PC-3 (cell line): ENCODE results near the gene RCAN2. TPM values are rescaled to one million over a fixed set of nuclear protein-coding genes. Genes with fewer than 3 reads are reported as not detected.
A peak's percentile ranks its signal among the peaks of the same experiment; 100 is the strongest.

ENCODE experiments used
- ATAC-seq: fragments of 200-7000 bp; cut with Tn5 transposase; 2 replicates; pipeline ENCODE4 v1.9.1; 2020; ENCODE audit warnings: mild to moderate bottlenecking, moderate library complexity
- BruUV-seq: library from RNA; stranded (reverse); fragments of 400-500 nt; replicated peaks from 2 replicates; lab custom pipeline; 2021; lab: Mats Ljungman, UMichigan
- CTCF ChIA-PET: fragments of 300-600 bp; sonication (Branson Sonifier 250); formaldehyde crosslinking; loops from one replicate; lab custom pipeline; 2022; ENCODE audit warnings: antibody characterized with exemption; lab: Charles Lee
- POLR2A ChIA-PET: fragments of 300-600 bp; sonication (Branson Sonifier 250); formaldehyde crosslinking; loops from one replicate; lab custom pipeline; 2022; ENCODE audit warnings: antibody characterized with exemption; ENCODE audit not compliant: unreplicated experiment; lab: Charles Lee
- DNase-seq: peaks from one replicate; pipeline ENCODE4 v3.0.0-alpha.2; 2015
- H2AFZ ChIP-seq: fragments of 300-600 bp; sonication (generic); 2 replicates; pipeline ENCODE4 v1.6.0; 2016; ENCODE audit warnings: antibody characterized with exemption, low read length
- H3F3A ChIP-seq: fragments of 300-600 bp; sonication (generic); one replicate; pipeline ENCODE4 v1.6.0; 2017; ENCODE audit warnings: antibody characterized with exemption, low read length, control low read depth, mild to moderate bottlenecking; ENCODE audit not compliant: unreplicated experiment
- H3K27ac ChIP-seq: fragments of 300-600 bp; sonication (generic); 2 replicates; pipeline ENCODE4 v1.5.1; 2016; ENCODE audit warnings: mild to moderate bottlenecking, low read length
- H3K27me3 ChIP-seq: fragments of 300-600 bp; sonication (generic); 2 replicates; pipeline ENCODE4 v1.6.1; 2016; ENCODE audit warnings: low read length, mixed read lengths
- H3K36me3 ChIP-seq: fragments of 300-600 bp; sonication (generic); 2 replicates; pipeline ENCODE4 v1.6.1; 2016; ENCODE audit warnings: low read depth, mixed run types, low read length, mixed read lengths
- H3K4me1 ChIP-seq: fragments of 300-600 bp; sonication (generic); 2 replicates; pipeline ENCODE4 v1.5.1; 2016; ENCODE audit warnings: low read length; ENCODE audit not compliant: insufficient read depth
- H3K4me2 ChIP-seq: fragments of 300-600 bp; sonication (generic); 2 replicates; pipeline ENCODE4 v1.6.0; 2016; ENCODE audit warnings: low read length
- H3K4me3 ChIP-seq: fragments of 300-600 bp; sonication (generic); 2 replicates; pipeline ENCODE4 v1.5.1; 2016; ENCODE audit warnings: mild to moderate bottlenecking, low read length, mixed read lengths
- H3K79me2 ChIP-seq: fragments of 300-600 bp; sonication (generic); 2 replicates; pipeline ENCODE4 v1.6.1; 2017; ENCODE audit warnings: low read length, mixed read lengths
- H3K9ac ChIP-seq: fragments of 300-600 bp; sonication (generic); 2 replicates; pipeline ENCODE4 v1.6.0; 2016; ENCODE audit warnings: mild to moderate bottlenecking, low read length
- H3K9me2 ChIP-seq: fragments of 300-600 bp; sonication (generic); replicated peaks from 2 replicates; pipeline ENCODE4 v1.6.1; 2016; ENCODE audit warnings: mixed run types, low read length, mixed read lengths
- H3K9me3 ChIP-seq: fragments of 300-600 bp; sonication (generic); 2 replicates; pipeline ENCODE4 v1.6.1; 2016; ENCODE audit warnings: low read length, mixed read lengths
- H4K20me1 ChIP-seq: fragments of 300-600 bp; sonication (generic); 2 replicates; pipeline ENCODE4 v1.6.1; 2016; ENCODE audit warnings: low read length, mixed read lengths
- EZH2 ChIP-seq: fragments of 300-600 bp; sonication (generic); IDR thresholded peaks from one replicate; pipeline ENCODE4 v1.6.1; 2017; ENCODE audit warnings: antibody characterized with exemption, mild to moderate bottlenecking, low read length; ENCODE audit not compliant: unreplicated experiment
- EZH2phosphoT487 ChIP-seq: fragments of 300-600 bp; sonication (generic); IDR thresholded peaks from 2 replicates; pipeline ENCODE4 v1.6.1; 2018; ENCODE audit warnings: mild to moderate bottlenecking, antibody characterized with exemption, low read length, borderline replicate concordance
- intact Hi-C: fragments of 100-400 bp; cut with micrococcal nuclease; formaldehyde crosslinking; loops from 2 replicates; pipeline ENCODE4 v1.9.0; 2023
- total RNA-seq: library from RNA; depleted of rRNA; stranded (reverse); fragments of >200 nt; gene quantifications from 2 replicates; pipeline ENCODE4 v1.2.3, GENCODE V29; 2014
- TF ChIP-seq, protein P1 (sequence below): fragments of 300-600 bp; sonication (generic); conservative IDR thresholded peaks from 2 replicates; pipeline ENCODE4 v1.5.1; 2017; ENCODE audit warnings: antibody characterized with exemption, low read depth, mild to moderate bottlenecking, low read length

The RCAN2 gene
- total RNA-seq, 1 experiment from 2014 or later = not detected

GRCh38 chr6:46208303-46208702, 282.9 kb downstream of the RCAN2 start:
- Histone ChIP-seq H4K20me1 (no peaks in the 10 kb centered on the region), H3K4me2 (no peak overlapping the region), H3K9ac (no peak overlapping the region), H3K9me2 (no peaks in the 10 kb centered on the region), H3F3A (no peaks in the 10 kb centered on the region), H2AFZ (no peak overlapping the region), H3K36me3 (no peaks in the 10 kb centered on the region), H3K27me3 (peaks cover 7% of the 10 kb centered on the region; the same call in 1 of the 2 replicates), H3K27ac (no peak overlapping the region), H3K9me3 (no peaks in the 10 kb centered on the region), H3K4me1 (no peaks in the 10 kb centered on the region), H3K4me3 (no peak overlapping the region), H3K79me2 (no peaks in the 10 kb centered on the region)
- BruUV-seq = no TSS peak
- DNase-seq = no peak
- intact Hi-C loops = no loop called here
- ATAC-seq = no peak
- ChIA-PET CTCF (no interaction called here), POLR2A (no interaction called here)
- TF ChIP-seq, protein P1, sequence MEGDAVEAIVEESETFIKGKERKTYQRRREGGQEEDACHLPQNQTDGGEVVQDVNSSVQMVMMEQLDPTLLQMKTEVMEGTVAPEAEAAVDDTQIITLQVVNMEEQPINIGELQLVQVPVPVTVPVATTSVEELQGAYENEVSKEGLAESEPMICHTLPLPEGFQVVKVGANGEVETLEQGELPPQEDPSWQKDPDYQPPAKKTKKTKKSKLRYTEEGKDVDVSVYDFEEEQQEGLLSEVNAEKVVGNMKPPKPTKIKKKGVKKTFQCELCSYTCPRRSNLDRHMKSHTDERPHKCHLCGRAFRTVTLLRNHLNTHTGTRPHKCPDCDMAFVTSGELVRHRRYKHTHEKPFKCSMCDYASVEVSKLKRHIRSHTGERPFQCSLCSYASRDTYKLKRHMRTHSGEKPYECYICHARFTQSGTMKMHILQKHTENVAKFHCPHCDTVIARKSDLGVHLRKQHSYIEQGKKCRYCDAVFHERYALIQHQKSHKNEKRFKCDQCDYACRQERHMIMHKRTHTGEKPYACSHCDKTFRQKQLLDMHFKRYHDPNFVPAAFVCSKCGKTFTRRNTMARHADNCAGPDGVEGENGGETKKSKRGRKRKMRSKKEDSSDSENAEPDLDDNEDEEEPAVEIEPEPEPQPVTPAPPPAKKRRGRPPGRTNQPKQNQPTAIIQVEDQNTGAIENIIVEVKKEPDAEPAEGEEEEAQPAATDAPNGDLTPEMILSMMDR = no peak
- TF ChIP-seq EZH2phosphoT487 (no peak), EZH2 (no peak)

DNA sequence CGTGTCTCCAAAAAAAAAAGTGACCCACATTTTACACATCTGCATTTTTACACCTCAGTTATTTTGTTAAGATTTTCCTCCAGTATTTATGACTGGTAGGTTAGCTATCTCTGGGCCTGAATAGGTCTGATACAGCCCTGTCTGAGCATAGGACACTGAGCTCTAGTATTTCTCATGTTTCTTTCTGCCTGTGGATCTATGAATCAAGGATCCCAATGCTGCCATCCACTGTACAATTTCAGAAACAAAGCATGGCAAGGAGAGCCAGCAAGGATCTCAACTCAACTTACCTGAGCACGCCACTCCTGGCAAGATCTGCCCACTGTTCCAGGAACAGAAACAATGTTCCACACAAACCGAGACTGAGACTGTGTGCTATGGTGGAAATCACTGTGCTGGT, 284.1 kb downstream of the RCAN2 start:
- no TSS peak for BruUV-seq
- Histone ChIP-seq H3F3A (no peaks in the 10 kb centered on the region), H3K36me3 (no peaks in the 10 kb centered on the region), H3K9me3 (no peaks in the 10 kb centered on the region), H3K27ac (no peak overlapping the region), H4K20me1 (no peaks in the 10 kb centered on the region), H3K27me3 (peaks cover 18% of the 10 kb centered on the region), H3K4me2 (no peak overlapping the region), H3K79me2 (no peaks in the 10 kb centered on the region), H3K4me3 (no peak overlapping the region), H2AFZ (no peak overlapping the region), H3K9me2 (no peaks in the 10 kb centered on the region), H3K4me1 (no peaks in the 10 kb centered on the region), H3K9ac (no peak overlapping the region)
- TF ChIP-seq EZH2 (no peak), EZH2phosphoT487 (no peak)
- TF ChIP-seq, protein P1 = no peak
- CTCF ChIA-PET = interaction anchor here (0.5 to 1.3 kb wide), 2 partner anchors 12 to 117 kb away, joined by 3 to 10 read pairs; no protein-coding TSS in a partner anchor
- intact Hi-C loops = loop anchor here (1.0 kb wide), 1 partner anchor 117 kb away; no protein-coding TSS in a partner anchor
- ATAC-seq (no peak), DNase-seq (peak; percentile 18)
- POLR2A ChIA-PET = no interaction called here

DNA sequence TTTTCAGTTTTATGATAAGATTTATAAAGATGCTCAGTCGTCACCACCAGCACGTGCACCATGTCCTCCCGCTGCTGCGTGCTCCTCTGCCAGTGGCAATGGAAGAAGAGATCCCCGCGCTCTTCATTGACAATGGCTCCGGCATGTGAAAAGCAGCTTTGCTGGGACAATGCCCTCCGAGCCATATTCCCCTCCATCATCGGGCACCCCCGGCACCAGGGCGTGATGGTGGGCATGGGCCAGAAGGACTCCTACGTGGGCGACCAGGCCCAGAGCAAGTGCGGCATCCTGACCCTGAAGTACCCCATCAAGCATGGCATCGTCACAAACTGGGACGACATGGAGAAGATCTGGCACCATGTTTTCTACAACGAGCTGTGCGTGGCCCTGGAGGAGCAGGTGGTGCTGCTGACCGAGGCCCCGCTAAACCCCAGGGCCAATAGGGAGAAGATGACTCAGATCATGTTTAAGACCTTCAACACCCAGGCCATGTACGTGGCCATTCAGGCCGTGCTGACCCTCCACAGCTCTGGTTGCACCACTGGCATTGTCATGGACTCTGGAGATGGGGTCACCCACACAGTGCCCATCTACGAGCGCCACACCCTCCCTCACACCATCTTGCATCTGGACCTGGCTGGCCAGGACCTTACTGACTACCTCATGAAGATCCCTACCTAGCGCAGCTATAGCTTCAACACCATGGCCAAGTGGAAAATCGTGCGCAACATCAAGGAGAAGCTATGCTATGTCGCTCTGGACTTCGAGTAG, 286.2 kb downstream of the RCAN2 start:
- TF ChIP-seq, protein P1 = no peak
- TF ChIP-seq EZH2phosphoT487 (no peak), EZH2 (no peak)
- intact Hi-C loops = no loop called here
- H3K4me3 ChIP-seq = no peak overlapping the region
- H3F3A ChIP-seq = no peaks in the 10 kb centered on the region
- no peaks in the 10 kb centered on the region for H3K4me1 ChIP-seq
- no peak overlapping the region for H2AFZ ChIP-seq
- H3K9ac ChIP-seq = no peak overlapping the region
- no peak overlapping the region for H3K4me2 ChIP-seq
- ATAC-seq (no peak), DNase-seq (no peak)
- BruUV-seq = no TSS peak
- peaks cover 38% of the 10 kb centered on the region for H3K27me3 ChIP-seq
- no peaks in the 10 kb centered on the region for H4K20me1 ChIP-seq
- H3K27ac ChIP-seq = no peak overlapping the region
- ChIA-PET POLR2A (no interaction called here), CTCF (no interaction called here)
- H3K36me3 ChIP-seq = no peaks in the 10 kb centered on the region
- no peaks in the 10 kb centered on the region for H3K79me2 ChIP-seq
- no peaks in the 10 kb centered on the region for H3K9me3 ChIP-seq
- no peaks in the 10 kb centered on the region for H3K9me2 ChIP-seq
